ENCODE measurements around the gene RNF217. TPM values are rescaled to one million over a fixed set of nuclear protein-coding genes. Genes with fewer than 3 reads are reported as not detected.

RNF217 gene
- total RNA-seq, 1 donor from 2014 or later, result not detected

GRCh38 chr6:124967444-124967843, 5.2 kb downstream of the RNF217 start:
- POLR2A ChIA-PET, result no interaction called here
- H3K4me3 Mint-ChIP-seq, result no peak overlapping the region
- intact Hi-C loops (cut with micrococcal nuclease), result no loop called here
- peaks cover 12% of the 10 kb centered on the region for H3K27me3 Mint-ChIP-seq
- no peak for ATAC-seq (ENCODE audit: low read depth)
- peaks cover 7% of the 10 kb centered on the region for H3K4me1 Mint-ChIP-seq
- no peak for DNase-seq
- no peak overlapping the region for H3K27ac Mint-ChIP-seq
- CTCF ChIA-PET, result no interaction called here
- H3K36me3 Mint-ChIP-seq (ENCODE audit: low read depth), result no peaks in the 10 kb centered on the region
- TF ChIP-seq, protein P1, sequence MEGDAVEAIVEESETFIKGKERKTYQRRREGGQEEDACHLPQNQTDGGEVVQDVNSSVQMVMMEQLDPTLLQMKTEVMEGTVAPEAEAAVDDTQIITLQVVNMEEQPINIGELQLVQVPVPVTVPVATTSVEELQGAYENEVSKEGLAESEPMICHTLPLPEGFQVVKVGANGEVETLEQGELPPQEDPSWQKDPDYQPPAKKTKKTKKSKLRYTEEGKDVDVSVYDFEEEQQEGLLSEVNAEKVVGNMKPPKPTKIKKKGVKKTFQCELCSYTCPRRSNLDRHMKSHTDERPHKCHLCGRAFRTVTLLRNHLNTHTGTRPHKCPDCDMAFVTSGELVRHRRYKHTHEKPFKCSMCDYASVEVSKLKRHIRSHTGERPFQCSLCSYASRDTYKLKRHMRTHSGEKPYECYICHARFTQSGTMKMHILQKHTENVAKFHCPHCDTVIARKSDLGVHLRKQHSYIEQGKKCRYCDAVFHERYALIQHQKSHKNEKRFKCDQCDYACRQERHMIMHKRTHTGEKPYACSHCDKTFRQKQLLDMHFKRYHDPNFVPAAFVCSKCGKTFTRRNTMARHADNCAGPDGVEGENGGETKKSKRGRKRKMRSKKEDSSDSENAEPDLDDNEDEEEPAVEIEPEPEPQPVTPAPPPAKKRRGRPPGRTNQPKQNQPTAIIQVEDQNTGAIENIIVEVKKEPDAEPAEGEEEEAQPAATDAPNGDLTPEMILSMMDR (IDR thresholded peaks at IDR 0.05), result no peak
- no peaks in the 10 kb centered on the region for H3K9me3 Mint-ChIP-seq

DNA sequence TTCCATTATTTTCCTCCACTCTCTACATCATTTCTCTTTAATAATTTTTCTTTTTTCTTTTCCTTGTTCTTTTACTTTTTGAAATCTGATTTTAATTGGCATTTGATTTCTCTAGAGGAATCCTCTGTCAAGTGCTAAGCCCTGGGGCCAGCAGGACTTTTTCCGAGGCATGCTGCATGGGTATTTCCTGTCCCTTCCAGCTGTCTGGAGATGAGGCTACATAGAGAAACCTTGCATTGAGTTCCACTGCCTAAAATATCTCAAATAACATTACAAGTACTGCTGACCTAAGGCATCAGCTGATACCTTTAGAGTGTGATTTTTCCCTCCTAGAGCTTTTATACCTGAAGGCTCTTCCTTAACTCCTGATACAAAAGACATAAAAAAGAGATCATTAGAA, 6.2 kb downstream of the RNF217 start:
- H3K4me3 Mint-ChIP-seq, result no peak overlapping the region
- TF ChIP-seq, protein P1 (IDR thresholded peaks at IDR 0.05), result no peak
- no peak for DNase-seq
- H3K9me3 Mint-ChIP-seq, result no peaks in the 10 kb centered on the region
- no peak overlapping the region for H3K27ac Mint-ChIP-seq
- ChIA-PET CTCF (no interaction called here), POLR2A (no interaction called here)
- ATAC-seq (ENCODE audit: low read depth), result no peak
- peaks cover 8% of the 10 kb centered on the region for H3K27me3 Mint-ChIP-seq
- intact Hi-C loops (cut with micrococcal nuclease), result no loop called here
- no peaks in the 10 kb centered on the region for H3K36me3 Mint-ChIP-seq (ENCODE audit: low read depth)
- H3K4me1 Mint-ChIP-seq, result peaks cover 2% of the 10 kb centered on the region

DNA sequence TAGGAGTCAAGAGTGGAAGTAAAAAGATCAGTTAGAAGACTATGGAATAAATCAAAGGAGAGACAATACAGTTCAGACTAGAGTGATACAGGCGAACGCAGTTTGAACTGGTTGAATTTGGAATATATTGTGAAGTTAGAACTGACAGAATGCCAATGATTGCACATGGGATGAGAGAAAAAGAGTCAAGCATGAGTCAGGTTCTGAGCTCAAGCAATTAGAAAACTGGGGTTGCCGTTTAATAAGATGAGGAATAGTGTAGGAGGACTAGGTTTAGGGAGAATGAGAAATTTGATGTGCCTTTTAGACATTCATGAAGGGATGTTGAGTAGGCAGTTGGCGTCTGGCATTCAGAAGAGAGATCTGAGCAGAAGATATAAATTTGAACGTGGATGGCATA, 8.0 kb downstream of the RNF217 start:
- peaks cover 3% of the 10 kb centered on the region for H3K27me3 Mint-ChIP-seq
- H3K36me3 Mint-ChIP-seq (ENCODE audit: low read depth), result no peaks in the 10 kb centered on the region
- ChIA-PET CTCF (no interaction called here), POLR2A (no interaction called here)
- ATAC-seq (ENCODE audit: low read depth), result no peak
- no peaks in the 10 kb centered on the region for H3K9me3 Mint-ChIP-seq
- no peak for DNase-seq
- no peak overlapping the region for H3K4me3 Mint-ChIP-seq
- no peak overlapping the region for H3K27ac Mint-ChIP-seq
- intact Hi-C loops (cut with micrococcal nuclease), result no loop called here
- H3K4me1 Mint-ChIP-seq, result no peaks in the 10 kb centered on the region
- TF ChIP-seq, protein P1 (IDR thresholded peaks at IDR 0.05), result no peak

DNA sequence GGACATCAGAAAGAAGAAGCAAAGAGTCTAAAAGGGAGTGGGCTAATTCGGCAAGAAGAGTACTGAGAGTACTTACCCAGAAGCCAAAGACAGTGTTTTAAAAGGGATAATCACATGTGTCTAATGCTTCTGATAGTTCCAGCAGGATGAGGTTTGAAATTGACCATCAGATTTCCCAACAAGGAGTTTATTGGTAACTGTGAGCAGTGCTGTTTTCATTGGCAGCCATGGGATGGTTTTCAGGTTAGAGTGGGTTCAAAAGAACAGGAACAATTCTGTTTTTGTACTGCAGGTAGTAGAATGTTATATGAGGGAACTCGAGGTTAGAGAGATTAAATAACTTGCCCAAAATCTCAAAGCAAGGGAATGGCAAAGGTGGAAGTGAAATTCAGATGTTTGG, 8.5 kb downstream of the RNF217 start:
- TF ChIP-seq, protein P1 (IDR thresholded peaks at IDR 0.05), result no peak
- Mint-ChIP-seq H3K4me3 (no peak overlapping the region), H3K27me3 (peaks cover under 1% of the 10 kb centered on the region), H3K27ac (no peak overlapping the region), H3K36me3 (ENCODE audit: low read depth) (no peaks in the 10 kb centered on the region), H3K4me1 (no peaks in the 10 kb centered on the region), H3K9me3 (no peaks in the 10 kb centered on the region)
- DNase-seq (no peak), ATAC-seq (ENCODE audit: low read depth) (no peak)
- CTCF ChIA-PET, result no interaction called here
- intact Hi-C loops (cut with micrococcal nuclease), result no loop called here
- POLR2A ChIA-PET, result no interaction called here

GRCh38 chr6:124973780-124974179, 11.5 kb downstream of the RNF217 start:
- CTCF ChIA-PET, result no interaction called here
- intact Hi-C loops (cut with micrococcal nuclease), result no loop called here
- no peak overlapping the region for H3K27ac Mint-ChIP-seq

More at GRCh38 chr6:124973780-124974179, 11.5 kb downstream of the RNF217 start:
- TF ChIP-seq, protein P1 (IDR thresholded peaks at IDR 0.05), result no peak
- POLR2A ChIA-PET, result no interaction called here
- DNase-seq, result no peak
- H3K4me3 Mint-ChIP-seq, result no peak overlapping the region
- H3K27me3 Mint-ChIP-seq, result no peaks in the 10 kb centered on the region
- H3K36me3 Mint-ChIP-seq (ENCODE audit: low read depth), result no peaks in the 10 kb centered on the region
- ATAC-seq (ENCODE audit: low read depth), result no peak
- H3K9me3 Mint-ChIP-seq, result peaks cover 3% of the 10 kb centered on the region
- no peaks in the 10 kb centered on the region for H3K4me1 Mint-ChIP-seq

Data from activated B cell treated with CpG ODN at 0.5 μM for 24 hours (primary cell).